ENCODE measurements around the gene WFIKKN1.

WFIKKN1 gene

DNA sequence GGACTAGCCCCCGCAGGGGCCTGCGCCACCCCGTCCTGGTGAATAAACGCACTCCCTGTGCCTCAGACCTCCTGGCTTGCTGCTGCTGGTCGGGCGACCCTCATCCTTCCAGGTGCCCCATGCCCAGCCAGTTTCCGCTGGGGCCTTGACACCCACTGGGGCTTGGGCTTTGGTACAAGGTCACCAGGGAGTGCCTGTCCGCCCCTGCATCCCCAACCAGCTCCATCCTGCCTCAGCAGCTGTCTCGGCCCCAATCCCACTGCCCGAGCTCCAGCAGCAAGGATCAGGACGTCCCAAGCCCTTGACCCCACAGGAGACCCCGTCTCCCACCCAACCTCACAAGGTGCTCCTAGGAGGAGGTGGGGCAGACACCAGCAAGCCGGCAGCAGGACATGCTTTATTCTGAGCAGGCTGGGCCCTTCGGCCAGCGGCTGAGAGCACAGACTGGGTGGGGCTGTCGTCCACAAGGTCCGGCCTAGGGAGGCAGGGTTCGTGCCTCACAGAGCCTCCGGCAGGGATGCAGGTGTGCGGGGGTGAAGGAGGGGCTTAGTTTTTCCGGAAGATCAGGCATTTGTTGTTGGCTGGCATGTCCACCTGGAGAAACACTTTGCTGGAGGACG, 3.4 kb downstream of the WFIKKN1 start:
- CTCF ChIA-PET = no interaction called here
- TF ChIP-seq FOXK2 (IDR thresholded peaks at IDR 0.05) (no peak), ARNT (IDR thresholded peaks at IDR 0.05) (no peak), LEF1 (IDR thresholded peaks at IDR 0.05; ENCODE audit: borderline replicate concordance) (no peak), CTBP1 (IDR thresholded peaks at IDR 0.05; ENCODE audit: borderline replicate concordance) (no peak), FOXA1 (IDR thresholded peaks at IDR 0.05) (no peak), SUZ12 (IDR thresholded peaks at IDR 0.05) (no peak), SP1 (IDR thresholded peaks at IDR 0.05) (no peak)
- TF ChIP-seq, protein P1, sequence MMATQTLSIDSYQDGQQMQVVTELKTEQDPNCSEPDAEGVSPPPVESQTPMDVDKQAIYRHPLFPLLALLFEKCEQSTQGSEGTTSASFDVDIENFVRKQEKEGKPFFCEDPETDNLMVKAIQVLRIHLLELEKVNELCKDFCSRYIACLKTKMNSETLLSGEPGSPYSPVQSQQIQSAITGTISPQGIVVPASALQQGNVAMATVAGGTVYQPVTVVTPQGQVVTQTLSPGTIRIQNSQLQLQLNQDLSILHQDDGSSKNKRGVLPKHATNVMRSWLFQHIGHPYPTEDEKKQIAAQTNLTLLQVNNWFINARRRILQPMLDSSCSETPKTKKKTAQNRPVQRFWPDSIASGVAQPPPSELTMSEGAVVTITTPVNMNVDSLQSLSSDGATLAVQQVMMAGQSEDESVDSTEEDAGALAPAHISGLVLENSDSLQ (IDR thresholded peaks at IDR 0.05) = no peak
- DNase-seq (ENCODE audit: extremely low spot score) = no peak
- POLR2A ChIA-PET = no interaction called here

- TF ChIP-seq ELF4 (IDR thresholded peaks at IDR 0.05) = no peak
- TF ChIP-seq HDGF (IDR thresholded peaks at IDR 0.05; ENCODE audit: borderline replicate concordance) = no peak
- no peak for TF ChIP-seq TARDBP (IDR thresholded peaks at IDR 0.05)
- TF ChIP-seq FOXK2 (IDR thresholded peaks at IDR 0.05) = no peak
- no peak for TF ChIP-seq ARNT (IDR thresholded peaks at IDR 0.05)
- no peak for TF ChIP-seq ZNF384 (IDR thresholded peaks at IDR 0.05)
- TF ChIP-seq, protein P1 (IDR thresholded peaks at IDR 0.05) = no peak
- TF ChIP-seq FOXA1 (IDR thresholded peaks at IDR 0.05) = no peak
- no peak for TF ChIP-seq LEF1 (IDR thresholded peaks at IDR 0.05; ENCODE audit: borderline replicate concordance)
- no peak for DNase-seq (ENCODE audit: extremely low spot score)
- CTCF ChIA-PET = no interaction called here
- POLR2A ChIA-PET = no interaction called here
Measured at GRCh38 chr16:634996-635395, 4.2 kb downstream of the WFIKKN1 start.

DNA sequence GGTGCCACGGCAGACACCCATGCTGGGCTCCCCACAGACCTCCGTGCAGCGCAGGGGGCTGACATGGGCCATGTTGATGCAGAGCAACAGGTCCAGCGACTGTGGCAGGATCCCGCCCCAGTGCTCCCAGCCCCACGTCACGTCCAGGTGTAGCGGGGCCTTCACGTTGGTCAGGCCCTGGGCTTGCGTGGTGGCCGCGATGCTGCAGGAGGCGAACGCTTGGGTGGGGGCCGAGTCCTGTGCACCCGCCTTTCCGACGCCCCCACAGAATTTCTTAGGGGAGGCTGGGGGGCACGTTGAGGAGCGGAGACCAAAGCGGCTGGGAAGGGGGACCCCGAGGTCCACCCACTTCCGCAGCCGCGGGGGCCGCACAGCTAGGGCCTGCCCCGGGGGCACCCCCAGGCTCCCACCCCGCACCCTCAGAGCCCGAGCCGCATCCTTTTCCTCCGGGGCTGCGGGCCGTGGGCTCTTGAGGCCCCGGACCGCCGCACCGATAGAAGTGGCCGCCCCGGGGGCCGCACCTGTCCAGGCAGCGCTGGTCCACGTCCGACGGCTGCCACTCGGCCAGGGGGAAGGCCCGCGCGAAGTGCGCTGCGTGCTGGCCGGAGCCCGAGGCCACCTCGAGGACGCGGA, 4.9 kb downstream of the WFIKKN1 start:
- TF ChIP-seq ARNT (IDR thresholded peaks at IDR 0.05) = no peak
- no peak for TF ChIP-seq TARDBP (IDR thresholded peaks at IDR 0.05)
- TF ChIP-seq L3MBTL2 (conservative IDR thresholded peaks at IDR 0.05) = peak; percentile 58
- POLR2A ChIA-PET = interaction anchor here (0.7 to 3.9 kb wide), 10 partner anchors 11 to 51 kb away, joined by 3 to 21 read pairs (median 4); partner anchors contain the start of genes RHOT2 and WDR90
- CTCF ChIA-PET = no interaction called here
- DNase-seq (ENCODE audit: extremely low spot score) = no peak

- peak; percentile 89 for DNase-seq (ENCODE audit: extremely low spot score)
- TF ChIP-seq CTBP1 (IDR thresholded peaks at IDR 0.05; ENCODE audit: borderline replicate concordance) (no peak), ARNT (IDR thresholded peaks at IDR 0.05) (peak; percentile 8; the same call in 1 of the 2 replicates), L3MBTL2 (conservative IDR thresholded peaks at IDR 0.05) (0 out of 2 replicates have a peak, but pooled peaks have one; percentile 16)
- ChIA-PET CTCF (interaction anchor here (0.7 kb wide), 1 partner anchor 12 kb away, joined by 3 read pairs; no protein-coding TSS in a partner anchor), POLR2A (interaction anchor here (0.7 to 3.9 kb wide), 13 partner anchors 9 to 109 kb away, joined by 3 to 21 read pairs (median 4); partner anchors contain the start of genes CAPN15, RHOT2 and WDR90)
Measured at GRCh38 chr16:636206-637080, 5.7 kb downstream of the WFIKKN1 start, which contains the start of gene METTL26. METTL26 (minus strand) TSS chr16:636305; CDS start chr16:636290, 15 bp downstream.

DNA sequence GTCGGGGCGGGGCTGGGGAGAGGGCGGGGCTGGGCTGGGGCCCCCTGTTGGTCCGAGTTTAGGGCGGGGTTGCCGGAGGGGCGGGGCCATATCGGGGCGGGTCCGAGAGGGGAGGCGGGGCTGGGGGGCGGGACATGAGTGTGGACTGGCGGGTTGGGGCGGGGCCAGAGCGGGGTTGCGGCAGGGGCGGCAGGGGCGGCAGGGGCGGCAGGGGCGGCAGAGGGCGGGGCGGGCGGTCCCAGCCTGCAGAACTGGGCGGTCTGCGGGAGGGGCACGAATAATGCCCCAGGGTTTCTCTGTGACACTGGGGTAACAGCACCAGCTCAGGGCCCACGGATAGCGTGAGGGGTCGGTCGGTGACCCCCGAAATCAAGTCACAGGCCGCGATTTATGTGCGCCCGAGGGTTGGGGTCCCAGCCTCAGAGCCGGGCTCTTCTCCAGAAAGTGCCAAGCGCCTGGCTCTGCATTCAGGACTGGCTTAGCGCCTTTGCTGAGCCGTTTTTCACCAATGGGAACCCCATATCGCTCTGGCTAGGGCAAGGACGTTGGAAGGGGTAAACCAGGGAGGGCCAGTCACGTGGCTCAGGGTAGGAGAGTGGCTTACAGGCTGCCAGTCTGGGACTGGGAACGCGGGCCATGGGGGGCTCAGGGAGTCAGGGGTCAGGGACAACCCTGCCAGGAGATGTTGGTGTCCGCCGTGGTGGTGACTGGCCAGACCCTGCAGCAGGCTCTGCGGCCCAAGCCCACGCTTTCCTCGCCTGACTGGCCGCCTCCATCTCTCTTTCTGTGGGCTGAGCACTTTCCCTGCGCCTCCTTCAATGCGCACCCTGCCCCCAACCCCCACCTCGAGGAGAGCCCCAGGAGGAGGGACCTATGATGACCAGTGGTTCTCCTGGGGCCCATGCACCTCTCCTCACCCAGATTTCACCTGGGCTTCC, 6.6 kb downstream of the WFIKKN1 start:
- DNase-seq (ENCODE audit: extremely low spot score) = peak; percentile 96
- POLR2A ChIA-PET = interaction anchor here (0.8 to 3.9 kb wide), 8 partner anchors 8 to 110 kb away, joined by 3 to 21 read pairs (median 4); partner anchors contain the start of genes CAPN15 and WDR90
- CTCF ChIA-PET = interaction anchor here (1.1 kb wide), 1 partner anchor 15 kb away, joined by 4 read pairs; no protein-coding TSS in a partner anchor

GRCh38 chr16:638034-638543, 7.3 kb downstream of the WFIKKN1 start:
- POLR2A ChIA-PET = interaction anchor here (1.1 to 3.9 kb wide), 3 partner anchors 10 to 111 kb away, joined by 3 to 21 read pairs (median 5); partner anchors contain the start of genes CAPN15 and WDR90
- CTCF ChIA-PET = interaction anchor here (1.1 kb wide), 1 partner anchor 16 kb away, joined by 4 read pairs; no protein-coding TSS in a partner anchor
- TF ChIP-seq, protein P1 (IDR thresholded peaks at IDR 0.05) = no peak
- no peak for TF ChIP-seq BHLHE40 (IDR thresholded peaks at IDR 0.05; ENCODE audit: borderline replicate concordance)
- TF ChIP-seq FOXM1 (IDR thresholded peaks at IDR 0.05; ENCODE audit: borderline replicate concordance) = no peak
- no peak for TF ChIP-seq SP1 (IDR thresholded peaks at IDR 0.05)
- TF ChIP-seq HDGF (IDR thresholded peaks at IDR 0.05; ENCODE audit: borderline replicate concordance) = no peak
- no peak for TF ChIP-seq FOXA1 (IDR thresholded peaks at IDR 0.05)
- no peak for TF ChIP-seq FOXK2 (IDR thresholded peaks at IDR 0.05)
- TF ChIP-seq SUZ12 (IDR thresholded peaks at IDR 0.05) = no peak
- TF ChIP-seq CTBP1 (IDR thresholded peaks at IDR 0.05; ENCODE audit: borderline replicate concordance) = no peak
- TF ChIP-seq NFRKB (IDR thresholded peaks at IDR 0.05) = no peak
- TF ChIP-seq ELF4 (IDR thresholded peaks at IDR 0.05) = no peak
- no peak for TF ChIP-seq ZNF384 (IDR thresholded peaks at IDR 0.05)
- no peak for TF ChIP-seq LEF1 (IDR thresholded peaks at IDR 0.05; ENCODE audit: borderline replicate concordance)
- TF ChIP-seq TARDBP (IDR thresholded peaks at IDR 0.05) = no peak
- TF ChIP-seq L3MBTL2 (conservative IDR thresholded peaks at IDR 0.05) = no peak
- TF ChIP-seq ARNT (IDR thresholded peaks at IDR 0.05) = no peak
- DNase-seq (ENCODE audit: extremely low spot score) = no peak

More for the DNA sequence above, 6.6 kb downstream of the WFIKKN1 start:
- no peak for TF ChIP-seq ZNF384 (IDR thresholded peaks at IDR 0.05)
- TF ChIP-seq TARDBP (IDR thresholded peaks at IDR 0.05) = no peak
- no peak for TF ChIP-seq FOXK2 (IDR thresholded peaks at IDR 0.05)
- TF ChIP-seq ELF4 (IDR thresholded peaks at IDR 0.05) = no peak
- no peak for TF ChIP-seq LEF1 (IDR thresholded peaks at IDR 0.05; ENCODE audit: borderline replicate concordance)
- no peak for TF ChIP-seq L3MBTL2 (conservative IDR thresholded peaks at IDR 0.05)
- no peak for TF ChIP-seq BHLHE40 (IDR thresholded peaks at IDR 0.05; ENCODE audit: borderline replicate concordance)
- TF ChIP-seq CTBP1 (IDR thresholded peaks at IDR 0.05; ENCODE audit: borderline replicate concordance) = no peak
- no peak for TF ChIP-seq FOXM1 (IDR thresholded peaks at IDR 0.05; ENCODE audit: borderline replicate concordance)
